CD4-positive, alpha-beta T cell treated with Interleukin-17A for 4 hours (primary cell): Measurements from ENCODE around the gene TRIM24.

Experiments used
- DNase-seq: peaks from one replicate; pipeline ENCODE4 v3.0.0-alpha.2; 2020; ENCODE audit warnings: mixed read lengths

Gene TRIM24

GRCh38 chr7:138584283-138584682, 124.2 kb downstream of the TRIM24 start:
- no peak for DNase-seq

GRCh38 chr7:138584696-138585095, 124.6 kb downstream of the TRIM24 start:
- DNase-seq, result no peak

GRCh38 chr7:138585283-138585993, 125.4 kb downstream of the TRIM24 start:
- DNase-seq, result no peak

GRCh38 chr7:138587485-138587884, 127.4 kb downstream of the TRIM24 start:
- DNase-seq, result no peak

GRCh38 chr7:138588986-138589385, 128.9 kb downstream of the TRIM24 start:
- no peak for DNase-seq

GRCh38 chr7:138590154-138590553, 130.1 kb downstream of the TRIM24 start:
- DNase-seq, result no peak

- no peak for DNase-seq
Observed at GRCh38 chr7:138595454-138595853, 135.4 kb downstream of the TRIM24 start.

GRCh38 chr7:138602451-138602850, 142.4 kb downstream of the TRIM24 start:
- no peak for DNase-seq

GRCh38 chr7:138603549-138604318, 143.7 kb downstream of the TRIM24 start:
- no peak for DNase-seq

- no peak for DNase-seq
Observed at GRCh38 chr7:138606236-138606635, 146.2 kb downstream of the TRIM24 start.

- DNase-seq, result no peak
Observed at GRCh38 chr7:138607216-138608126, 147.4 kb downstream of the TRIM24 start.

- peak; percentile 9 for DNase-seq
Observed at GRCh38 chr7:138608275-138608674, 148.2 kb downstream of the TRIM24 start.

- DNase-seq, result no peak
Observed at GRCh38 chr7:138610671-138611170, 150.7 kb downstream of the TRIM24 start.

GRCh38 chr7:138613630-138614029, 153.6 kb downstream of the TRIM24 start:
- no peak for DNase-seq

GRCh38 chr7:138616085-138616484, 156.0 kb downstream of the TRIM24 start:
- no peak for DNase-seq

- no peak for DNase-seq
Observed at GRCh38 chr7:138618506-138618905, 158.4 kb downstream of the TRIM24 start.

GRCh38 chr7:138618933-138619332, 158.9 kb downstream of the TRIM24 start:
- DNase-seq, result no peak

GRCh38 chr7:138622841-138623240, 162.8 kb downstream of the TRIM24 start:
- no peak for DNase-seq

GRCh38 chr7:138625084-138625848, 165.2 kb downstream of the TRIM24 start:
- peak; percentile 14 for DNase-seq

GRCh38 chr7:138625849-138626230, 165.8 kb downstream of the TRIM24 start:
- peak; percentile 42 for DNase-seq

- no peak for DNase-seq
Observed at GRCh38 chr7:138626846-138627245, 166.8 kb downstream of the TRIM24 start.

- no peak for DNase-seq
Observed at GRCh38 chr7:138627361-138627760, 167.3 kb downstream of the TRIM24 start.
